CD4-positive, alpha-beta T cell treated with Interleukin-4 for 4 hours (primary cell): ENCODE measurements around the gene BDKRB1.

ENCODE experiments used
- DNase-seq: peaks from one replicate; pipeline ENCODE4 v3.0.0-alpha.2; 2020

BDKRB1 gene

DNA sequence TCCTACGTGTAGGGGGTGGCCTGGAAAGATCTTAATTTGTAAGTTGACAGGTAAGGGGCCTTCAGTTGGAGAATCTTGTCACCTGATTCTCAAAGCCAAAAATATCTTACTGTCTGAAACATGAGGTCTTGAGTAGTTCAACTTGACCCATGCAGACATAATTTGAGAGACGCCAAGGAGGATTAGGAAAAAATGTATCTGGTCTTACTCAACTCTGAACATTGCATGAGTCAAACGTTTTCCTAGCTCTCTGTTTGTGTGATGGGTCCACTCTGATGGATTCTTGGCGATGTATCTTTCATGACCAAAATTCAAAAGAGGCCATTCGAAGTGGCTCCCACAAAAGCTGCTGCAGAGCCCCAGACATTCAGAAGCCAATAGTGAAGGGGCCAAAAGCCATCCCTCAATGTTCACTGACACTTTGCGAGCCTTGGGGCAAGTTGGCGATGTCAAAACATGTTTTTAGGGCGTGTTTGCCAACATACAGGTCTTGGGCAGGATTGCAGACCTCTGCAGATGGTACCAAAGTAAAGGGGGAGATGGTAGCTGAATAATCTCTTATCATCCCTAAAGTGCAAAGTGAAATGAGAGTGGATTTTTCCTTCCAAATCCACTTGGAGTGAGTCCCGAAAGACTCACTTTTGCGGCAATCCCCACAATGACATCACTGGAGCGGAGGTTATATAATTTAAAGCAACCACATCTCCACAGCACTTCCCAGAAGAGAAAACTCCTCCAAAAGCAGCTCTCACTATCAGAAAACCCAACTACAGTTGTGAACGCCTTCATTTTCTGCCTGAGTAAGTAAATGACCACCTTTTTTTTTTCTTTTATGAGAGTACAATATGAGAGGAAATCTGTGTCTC is at the start of gene BDKRB1:
TSS of gene BDKRB1 (plus strand) at position 710 of the 866 bp plus-strand sequence. CDS start 7,473 bp downstream, outside the sequence.
- DNase-seq, result no peak

DNA sequence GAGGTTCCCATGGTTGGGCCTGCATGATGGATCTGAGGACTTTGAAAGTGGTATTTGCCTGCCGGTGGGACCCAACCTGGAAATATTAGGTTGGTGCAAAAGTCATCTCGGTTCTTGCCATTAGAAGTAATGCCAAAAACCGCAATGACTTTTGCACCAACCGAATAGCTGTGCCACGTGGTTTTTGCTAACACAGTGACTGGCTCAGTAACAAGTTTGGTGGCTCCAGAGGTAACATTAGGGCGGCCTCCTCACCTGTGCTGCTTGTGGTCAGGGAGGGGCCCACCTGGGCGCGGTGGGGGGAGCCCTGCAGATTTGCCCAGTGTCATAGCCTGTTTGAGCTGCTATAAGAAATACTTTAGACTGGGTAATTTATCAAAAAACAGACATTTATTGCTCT is 49.5 kb upstream of the BDKRB1 start:
- no peak for DNase-seq

DNA sequence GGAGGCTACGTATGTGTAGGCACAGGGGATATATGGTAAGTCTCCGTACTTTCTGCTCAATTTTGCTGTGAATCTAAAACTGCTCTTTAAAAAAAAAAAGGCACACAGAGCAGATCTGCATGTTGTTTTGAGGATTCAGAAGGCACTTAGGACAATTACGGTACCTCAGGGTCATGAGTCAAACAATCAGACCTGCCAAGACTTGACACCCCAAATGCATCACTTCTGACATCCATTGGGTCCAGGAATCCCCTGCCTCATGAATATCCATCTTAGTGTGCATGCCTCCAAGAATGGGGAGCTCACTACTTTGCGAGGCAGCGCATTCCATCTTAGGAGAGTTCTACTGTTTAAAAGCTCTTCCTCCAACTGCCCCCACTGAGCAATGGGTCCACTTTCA is 48.3 kb upstream of the BDKRB1 start:
- DNase-seq, result no peak

DNA sequence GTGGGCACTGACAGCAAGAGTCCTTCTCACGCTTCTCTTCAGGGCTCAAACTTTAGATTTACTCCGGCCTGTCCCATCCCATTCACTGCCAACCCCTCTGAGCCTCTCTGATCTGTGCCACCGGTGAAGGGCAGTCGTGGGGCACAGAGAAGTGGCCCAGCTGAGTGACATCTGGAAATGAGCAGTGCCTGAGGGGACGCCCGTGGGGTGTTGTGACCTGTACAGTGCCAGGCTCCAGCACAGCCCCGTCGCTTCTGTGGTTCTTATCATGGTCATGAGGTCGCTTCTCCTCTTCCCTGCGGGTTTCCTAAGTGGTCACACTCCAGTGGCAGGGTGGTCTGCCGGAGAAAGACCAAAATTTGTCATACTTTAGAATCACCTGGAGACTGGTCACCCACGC is 47.3 kb upstream of the BDKRB1 start:
- DNase-seq, result no peak

DNA sequence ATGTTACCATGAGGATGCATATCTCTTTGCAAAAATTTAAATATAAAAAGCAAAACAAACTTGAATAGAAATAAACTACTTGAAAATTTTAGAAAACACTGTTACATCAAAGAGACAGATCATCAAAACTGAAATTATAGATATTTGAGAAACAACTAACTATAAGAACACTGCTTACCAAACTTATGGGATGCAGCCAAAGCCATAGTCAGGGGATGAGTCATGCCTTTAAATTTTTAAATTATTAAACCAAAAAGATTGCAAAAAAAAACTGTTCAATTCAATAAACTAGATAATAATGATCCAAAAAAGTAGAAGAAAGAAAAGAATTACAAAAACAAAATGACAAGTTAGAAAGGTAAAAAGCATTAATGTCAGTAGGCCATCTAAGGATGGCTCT is 43.9 kb upstream of the BDKRB1 start:
- DNase-seq, result no peak

DNA sequence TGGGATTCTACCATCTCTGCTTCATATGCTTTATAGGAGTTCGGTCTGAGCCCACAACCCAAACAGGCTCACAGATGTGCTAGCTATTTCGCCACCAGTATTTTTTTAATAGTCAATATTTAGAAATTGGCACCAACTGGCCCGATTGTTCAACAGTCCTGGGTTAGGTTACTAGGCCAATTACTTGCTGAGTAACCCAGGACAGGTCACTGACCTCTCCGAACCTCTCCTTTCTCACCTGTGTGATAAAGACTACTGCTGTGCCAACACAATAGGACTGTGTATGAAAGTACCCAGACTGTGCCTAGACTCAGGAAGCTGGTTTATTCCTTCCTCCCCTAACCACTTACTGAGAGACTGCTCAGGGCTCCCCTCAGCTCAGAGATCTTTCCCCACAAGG is 43.1 kb upstream of the BDKRB1 start:
- DNase-seq, result no peak

DNA sequence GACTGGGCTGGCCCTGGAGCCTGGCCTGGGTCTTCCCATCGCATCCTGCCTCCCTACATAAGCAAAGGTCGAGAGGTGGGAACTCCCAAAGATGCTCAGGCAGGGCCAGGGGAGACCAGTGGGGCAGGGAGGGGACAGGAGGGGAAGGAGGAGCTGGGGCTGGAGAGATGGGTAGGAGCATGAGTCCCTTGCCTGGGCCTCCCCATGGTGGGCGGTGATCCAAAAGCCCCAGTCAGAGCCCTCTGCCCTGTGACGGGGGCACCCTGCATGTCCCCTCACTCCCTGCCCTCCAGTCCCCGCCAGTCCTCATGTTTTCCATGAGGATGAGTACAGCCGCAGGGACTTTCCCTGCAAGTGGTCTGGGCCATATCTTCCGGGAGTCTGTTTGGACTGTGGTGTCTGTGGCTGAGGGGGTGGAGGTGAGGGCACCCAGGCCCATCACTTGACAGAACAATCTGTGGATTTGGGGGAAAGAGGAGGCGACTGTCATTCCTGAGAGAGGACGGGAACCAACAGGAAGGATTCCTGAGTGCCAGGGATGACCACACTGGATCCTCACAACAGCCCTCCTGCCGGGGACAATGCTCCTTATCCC is 42.0 kb upstream of the BDKRB1 start:
- DNase-seq, result no peak

DNA sequence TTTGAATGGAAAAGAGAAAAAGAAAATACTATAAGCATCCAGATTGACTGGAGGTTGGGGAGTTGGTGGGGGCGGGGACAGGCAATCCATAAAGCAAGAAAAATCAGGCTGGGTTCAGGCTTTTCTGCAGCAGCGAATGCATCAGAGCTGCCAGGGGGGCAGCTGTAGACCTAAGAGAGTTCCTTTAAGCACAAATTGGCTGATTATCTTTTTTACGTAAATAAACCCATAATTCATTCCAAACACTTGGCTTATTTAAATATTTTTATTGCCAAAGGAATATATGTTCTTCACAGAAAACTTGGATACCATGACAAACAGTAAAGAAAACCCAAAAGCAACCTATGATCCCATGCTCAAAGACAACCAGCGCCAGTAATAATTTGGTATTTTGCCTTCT is 41.2 kb upstream of the BDKRB1 start:
- no peak for DNase-seq

DNA sequence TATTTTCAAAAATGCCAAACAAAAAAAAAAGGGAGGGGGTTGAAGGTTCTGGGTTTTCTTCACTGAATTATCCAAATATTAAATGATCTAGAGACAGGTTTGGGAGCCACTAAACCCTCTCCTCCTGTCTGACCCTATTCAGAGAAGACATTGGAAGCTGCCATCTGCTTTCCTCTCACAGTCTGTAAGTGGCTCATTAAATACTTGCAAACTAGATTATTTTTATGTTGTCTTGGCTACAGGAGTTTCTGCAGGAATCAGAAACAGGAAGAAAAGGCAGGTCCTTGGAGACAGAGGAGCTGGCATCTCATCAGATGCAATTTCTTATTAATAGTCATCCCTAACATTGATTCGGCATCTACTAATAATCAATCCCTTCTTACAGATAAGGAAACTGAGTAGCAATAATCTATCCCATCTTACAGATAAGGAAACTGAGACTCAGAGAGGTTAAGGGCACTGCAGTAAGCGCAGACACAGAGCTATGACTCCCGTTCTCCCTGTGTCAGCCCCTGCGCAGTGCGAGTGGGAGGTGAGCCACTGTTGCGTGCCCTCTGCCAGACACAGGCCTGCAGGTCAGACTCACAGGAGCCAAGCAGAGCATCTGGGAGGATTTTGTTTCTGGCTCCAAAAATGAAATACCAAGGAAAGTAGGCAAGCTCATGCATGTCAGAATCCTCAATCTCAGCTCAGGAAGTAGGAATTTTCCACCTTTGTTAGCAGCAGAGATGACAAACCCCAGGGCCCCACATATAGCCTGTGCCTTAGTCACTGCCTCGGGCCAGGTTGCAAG is 40.4 kb upstream of the BDKRB1 start:
- no peak for DNase-seq

DNA sequence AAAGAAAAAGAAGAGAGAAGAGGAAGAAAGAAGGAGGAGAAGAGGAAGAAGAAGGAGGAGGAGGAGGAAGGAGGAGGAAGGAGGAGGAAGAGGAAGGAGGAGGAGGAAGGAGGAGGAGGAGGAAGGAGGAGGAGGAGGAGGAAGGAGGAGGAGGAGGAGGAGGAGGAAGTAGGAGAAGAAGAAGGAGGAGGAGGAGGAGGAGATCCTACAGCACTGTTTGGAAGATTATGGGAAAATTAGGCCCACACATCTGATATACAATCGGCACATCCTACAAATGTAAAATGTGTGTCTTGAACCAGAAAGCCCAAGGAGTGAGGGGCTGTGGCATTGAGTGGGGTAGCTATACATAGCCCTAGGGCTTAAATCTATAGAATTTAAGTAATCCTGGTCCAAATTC is 39.4 kb upstream of the BDKRB1 start:
- no peak for DNase-seq

DNA sequence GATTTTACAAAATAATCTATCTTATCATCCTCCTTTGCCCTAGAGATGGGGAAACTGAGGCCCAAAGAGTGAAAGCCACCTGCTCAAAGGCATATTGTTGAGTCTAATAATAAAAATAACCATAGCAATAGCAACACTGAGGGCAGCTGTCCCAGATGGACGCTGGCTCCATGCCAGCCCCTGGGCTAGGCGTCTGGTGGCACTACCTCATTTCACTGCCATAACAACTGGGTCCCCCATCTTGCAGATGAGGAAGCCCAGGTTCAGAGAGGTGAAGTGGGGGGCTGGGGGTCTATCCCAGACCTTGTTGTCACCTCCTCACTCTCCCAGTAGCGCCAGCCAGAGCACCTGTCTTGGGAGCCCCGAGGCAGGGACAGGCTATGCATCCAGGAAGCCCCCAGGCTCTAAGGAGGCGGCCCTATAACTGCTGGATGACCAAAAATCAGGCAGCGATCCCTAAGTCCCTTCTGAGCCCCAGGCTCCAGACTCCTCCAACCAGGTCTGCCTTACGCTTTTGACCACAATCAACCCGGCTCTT is 38.6 kb upstream of the BDKRB1 start:
- no peak for DNase-seq

DNA sequence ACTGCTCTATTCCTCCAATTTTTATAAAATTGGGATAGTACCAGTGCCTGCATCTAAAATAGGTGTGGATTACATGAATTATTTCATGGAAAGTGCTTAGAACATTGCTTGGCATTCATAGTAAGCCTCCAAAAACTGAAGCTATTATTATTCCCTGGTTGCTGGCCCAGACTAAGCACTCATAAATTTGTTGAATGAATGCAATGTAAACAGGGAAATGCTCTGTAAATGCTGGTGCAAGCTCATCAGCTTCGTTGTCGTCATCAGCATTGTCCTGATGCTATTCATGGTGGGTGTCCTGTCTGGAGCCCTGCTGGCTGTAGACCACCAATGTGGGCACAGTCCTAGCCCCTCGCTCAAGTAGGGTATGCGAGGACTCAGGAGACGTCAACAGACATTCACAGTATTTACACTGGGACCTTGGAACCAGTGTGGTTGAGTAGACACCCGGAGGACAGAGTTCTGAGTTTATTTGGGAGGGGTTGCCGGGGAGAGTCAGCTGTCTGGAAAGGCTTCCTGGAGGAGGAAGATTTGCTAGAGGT is 34.8 kb upstream of the BDKRB1 start:
- no peak for DNase-seq

DNA sequence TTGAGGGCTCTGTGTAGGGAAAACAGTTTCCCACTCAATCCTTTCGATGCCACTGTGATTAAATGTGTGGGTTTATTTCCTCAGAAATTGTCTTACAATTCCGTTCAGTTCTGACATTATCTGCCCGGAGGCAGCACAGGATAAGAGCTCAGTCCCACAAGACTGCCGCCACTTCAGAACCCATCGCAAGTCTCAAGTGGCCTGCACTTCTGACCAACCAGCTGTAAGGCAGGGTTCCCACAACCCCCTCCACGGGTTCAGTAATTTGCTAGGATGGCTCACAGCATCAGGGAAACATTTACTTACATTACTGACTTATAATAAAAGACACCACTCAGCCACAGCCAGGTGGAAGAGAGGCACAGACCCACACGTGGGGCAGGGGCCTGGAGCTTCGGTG is 34.2 kb upstream of the BDKRB1 start:
- no peak for DNase-seq

DNA sequence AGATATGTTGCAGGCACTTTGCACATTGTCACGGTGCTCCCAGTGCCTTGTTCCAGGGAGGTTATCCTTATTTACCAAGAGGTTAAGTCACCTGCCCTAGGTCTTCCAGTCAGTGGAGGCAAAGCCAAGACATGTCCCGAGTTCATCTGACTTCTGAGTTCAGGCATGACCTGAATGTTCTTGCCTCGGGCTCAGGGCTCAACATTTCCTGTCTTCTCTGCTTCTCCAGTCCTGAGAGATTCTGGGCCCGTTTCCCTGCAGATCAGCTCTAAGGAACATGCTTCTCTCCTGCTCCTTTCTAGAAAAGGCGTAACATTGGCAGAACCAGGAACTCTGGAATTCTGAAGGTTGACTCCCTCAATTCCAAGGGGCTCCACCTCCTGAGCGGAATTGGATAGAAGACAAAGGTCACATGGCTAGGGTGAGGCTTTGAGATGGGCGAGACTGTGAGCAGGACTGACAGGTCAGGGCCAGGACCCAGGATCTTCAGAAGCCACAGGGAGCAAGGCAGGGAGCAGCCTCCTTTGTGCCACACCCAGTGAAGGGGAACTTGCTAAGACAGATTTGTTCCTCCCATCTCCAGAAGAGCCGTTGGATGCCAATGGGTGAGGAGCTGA is 31.4 kb upstream of the BDKRB1 start:
- DNase-seq, result no peak

DNA sequence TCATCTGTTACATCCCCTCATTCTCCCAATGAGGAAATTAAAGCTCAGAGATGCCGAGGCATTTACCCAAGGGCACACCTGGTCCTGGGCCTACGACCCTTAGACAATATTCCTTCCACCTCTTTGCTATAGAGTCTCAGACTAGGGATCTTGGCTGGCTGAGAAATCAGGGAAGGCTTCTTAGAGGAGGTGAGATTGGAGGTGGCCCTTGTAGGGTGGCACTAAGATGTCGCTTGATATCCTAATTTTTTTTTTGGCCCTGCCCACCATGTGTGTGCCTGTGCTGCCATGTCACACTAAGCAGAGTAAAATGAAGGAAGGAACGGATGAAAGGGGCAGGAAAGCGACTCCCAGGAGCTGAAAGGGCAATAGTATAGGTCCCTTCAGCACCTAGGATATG is 30.8 kb upstream of the BDKRB1 start:
- no peak for DNase-seq

DNA sequence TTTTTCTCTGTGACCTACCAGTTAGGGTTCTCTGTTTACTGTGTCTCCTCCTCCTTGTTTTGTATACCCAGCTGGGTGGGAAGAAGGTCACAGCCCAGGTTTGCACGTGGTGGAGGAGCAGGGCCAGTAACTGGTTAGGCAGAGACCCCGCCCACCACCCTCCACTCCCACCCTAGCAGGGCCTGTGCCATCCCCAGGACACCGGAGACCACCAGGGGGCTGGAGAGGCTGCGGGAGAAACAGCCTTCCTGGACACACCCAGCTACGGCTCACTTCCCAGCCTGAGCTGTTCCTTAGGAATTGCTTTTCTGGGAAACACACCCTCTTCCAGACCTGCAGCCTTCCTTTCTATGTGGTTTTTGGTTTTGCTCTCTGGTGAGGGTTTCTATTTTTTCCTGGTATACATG is 30.3 kb upstream of the BDKRB1 start:
- DNase-seq, result no peak

DNA sequence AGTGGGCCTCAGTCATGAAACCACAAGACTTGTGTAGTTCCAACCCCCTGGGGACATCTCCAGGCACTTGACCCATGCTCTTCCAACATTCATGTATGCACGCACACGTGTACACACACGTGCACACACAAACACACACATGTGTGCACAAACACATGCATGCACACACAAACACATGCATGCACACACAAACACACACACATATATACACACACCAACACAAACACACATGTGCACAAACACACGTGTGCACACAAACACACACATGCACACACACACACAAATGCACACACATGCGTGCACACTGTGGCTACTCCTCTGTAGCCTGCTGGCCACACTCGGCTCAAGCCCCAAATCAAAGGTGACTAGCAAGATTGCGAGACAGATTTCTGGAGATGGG is 28.6 kb upstream of the BDKRB1 start:
- no peak for DNase-seq

DNA sequence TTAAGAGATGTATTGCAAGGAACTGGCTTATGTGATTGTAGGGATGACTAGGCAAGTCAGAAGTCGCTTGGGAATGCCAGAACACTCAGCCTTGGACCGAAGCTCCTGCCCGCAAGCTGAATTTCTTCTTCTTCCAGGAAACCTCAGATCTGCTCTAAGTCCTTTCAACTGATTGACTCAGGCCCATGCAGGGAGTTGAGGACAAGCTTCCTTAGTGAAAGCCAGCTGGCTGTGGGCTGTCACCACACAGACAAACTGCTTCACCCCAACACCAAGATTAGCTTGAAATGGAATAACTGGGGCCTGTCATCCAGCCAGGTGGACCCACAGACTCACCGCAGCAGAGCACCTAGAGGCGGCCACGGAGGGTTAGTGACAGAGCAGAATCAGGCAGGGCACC is 26.7 kb upstream of the BDKRB1 start:
- no peak for DNase-seq

DNA sequence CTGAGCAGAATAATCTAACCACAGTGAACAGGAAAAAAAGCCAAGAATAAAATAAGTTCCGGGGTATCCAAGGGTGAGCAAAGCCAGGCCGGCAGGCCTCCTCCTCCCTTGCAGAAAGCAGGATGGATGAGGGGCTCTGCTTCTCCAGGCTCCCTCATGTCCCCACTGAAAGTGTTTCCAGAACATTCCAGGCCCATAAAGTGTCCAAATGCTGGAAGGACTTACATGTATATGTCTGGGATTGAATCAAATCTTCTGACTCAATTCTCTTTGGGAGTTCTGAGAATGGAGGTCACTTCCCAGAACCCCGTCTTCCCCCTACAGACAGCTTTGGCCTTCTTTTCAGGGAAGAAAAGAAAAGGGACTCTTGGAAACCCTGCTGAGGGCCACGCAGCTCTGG is 25.0 kb upstream of the BDKRB1 start:
- DNase-seq, result no peak

DNA sequence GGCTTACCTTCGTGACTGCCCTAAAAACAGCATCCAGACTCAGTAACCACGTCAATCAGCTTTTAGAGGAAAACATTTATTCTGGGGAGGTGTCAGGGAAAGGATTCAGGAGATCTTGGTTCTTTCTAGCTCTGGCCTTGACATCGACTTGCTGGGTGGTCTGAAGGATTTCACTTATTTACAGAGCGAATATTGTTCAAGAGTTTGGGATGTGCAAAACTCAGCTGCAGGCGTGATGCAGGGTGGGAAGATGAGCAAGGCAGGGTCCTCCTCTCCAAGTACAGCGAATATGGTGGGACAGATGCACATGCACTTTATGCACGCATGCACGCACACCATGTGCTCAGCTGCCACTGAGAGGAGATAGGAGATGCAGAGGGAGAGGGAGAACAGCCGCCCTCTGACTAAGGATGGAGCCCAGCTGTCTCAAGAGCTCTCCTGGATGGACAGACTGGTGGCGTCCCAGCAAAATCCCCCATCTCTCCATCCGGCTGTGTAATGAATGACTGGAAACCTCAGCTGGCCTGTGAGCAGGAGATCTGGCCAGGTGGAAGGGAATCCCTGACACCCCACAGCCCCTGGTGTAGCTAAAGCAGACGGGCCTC is 24.4 kb upstream of the BDKRB1 start:
- no peak for DNase-seq

DNA sequence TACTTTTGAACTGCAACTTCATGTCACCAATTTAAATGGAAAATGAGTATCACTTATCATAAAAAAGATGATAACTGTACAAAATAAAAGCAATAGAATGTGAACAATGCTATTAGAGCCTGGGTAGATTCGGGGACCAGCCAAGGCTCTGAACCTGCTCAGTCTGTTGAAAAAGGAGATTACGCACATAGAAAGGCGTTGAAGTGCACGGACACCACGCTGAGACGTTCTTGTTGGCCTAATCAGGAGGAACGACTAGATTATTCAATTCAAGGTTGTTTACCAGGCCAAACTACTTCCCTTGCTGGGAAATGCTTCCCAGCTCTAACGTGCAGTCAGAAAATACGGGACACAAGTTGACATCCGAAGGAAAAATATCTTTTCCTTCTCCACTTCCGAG is 23.5 kb upstream of the BDKRB1 start:
- DNase-seq, result no peak

DNA sequence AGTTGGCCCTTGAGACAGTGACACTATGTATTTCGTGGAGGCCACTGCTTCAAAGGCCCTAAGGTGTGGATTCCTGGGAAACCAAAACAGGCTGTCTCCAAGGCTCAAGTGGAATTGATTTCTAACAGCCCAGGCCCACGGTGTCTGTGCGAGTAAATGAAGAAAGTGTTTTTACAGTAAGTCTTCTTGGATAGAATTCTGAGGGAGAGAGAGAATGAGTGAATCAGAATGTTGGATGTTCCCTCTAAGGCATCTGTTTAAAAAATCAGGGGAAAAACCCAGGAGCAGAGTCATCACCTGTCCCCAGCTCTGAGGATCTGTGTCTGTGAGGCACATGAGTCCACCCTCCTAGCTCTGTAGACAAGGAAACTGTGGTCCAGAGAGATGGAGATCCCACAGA is 22.3 kb upstream of the BDKRB1 start:
- no peak for DNase-seq
